Esophagus (tissue), 2 donors: ENCODE measurements around the gene OR7A10. TPM values are rescaled to one million over a fixed set of nuclear protein-coding genes. Genes with fewer than 3 reads are reported as not detected.

Experiments
- H3K27ac ChIP-seq, 2 donors: one replicate each; pipeline ENCODE4 v1.5.1; 2013; ENCODE audit warnings: low read depth in 2 of 2, mild to moderate bottlenecking in 2 of 2, inconsistent platforms in 1 of 2, low read length in 1 of 2, moderate library complexity in 1 of 2
- H3K27me3 ChIP-seq, 2 donors: one replicate each; pipeline ENCODE4 v1.6.1; 2013; ENCODE audit warnings: low read length in 2 of 2, control low read depth in 1 of 2, mild to moderate bottlenecking in 1 of 2; ENCODE audit not compliant: insufficient read depth in 2 of 2, control insufficient read depth in 1 of 2
- H3K36me3 ChIP-seq, 2 donors: one replicate each; pipeline ENCODE4 v1.6.1; 2013; ENCODE audit warnings: low read length in 1 of 2; ENCODE audit not compliant: control insufficient read depth in 2 of 2, insufficient read depth in 2 of 2
- H3K4me1 ChIP-seq, 2 donors: one replicate each; pipeline ENCODE4 v1.6.1; 2013; ENCODE audit warnings: low read length in 1 of 2; ENCODE audit not compliant: control insufficient read depth in 2 of 2, insufficient read depth in 2 of 2
- H3K4me3 ChIP-seq, 2 donors: one replicate each; pipeline ENCODE4 v1.5.1; 2013; ENCODE audit warnings: low read length in 2 of 2, mild to moderate bottlenecking in 2 of 2, low read depth in 1 of 2, moderate library complexity in 1 of 2
- H3K9me3 ChIP-seq, 2 donors: one replicate each; pipeline ENCODE4 v1.6.1; 2013; ENCODE audit warnings: mild to moderate bottlenecking in 2 of 2, low read depth in 1 of 2, low read length in 1 of 2, moderate library complexity in 1 of 2; ENCODE audit not compliant: control insufficient read depth in 2 of 2, insufficient read depth in 1 of 2
- WGBS, 2 donors: extraction: QIAGEN DNeasy Blood & Tissue Kit; methylation state at CpG; one replicate each; pipeline ENCODE4 v1.1.7; 2013; 5-methylcytosine and 5-hydroxymethylcytosine counted together
- polyA plus RNA-seq, 2 donors: library from polyadenylated mRNA; stranded (reverse); fragments of 200-250 nt; gene quantifications; one replicate each; pipeline ENCODE4 v1.2.3, GENCODE V29; 2013
- donor health status: healthy with polysubstance abuse.
- donor health status: Bipolar disorder and iron deficiency.

The OR7A10 gene
- polyA plus RNA-seq = not detected

GRCh38 chr19:14848822-14849221 is at the start of gene OR7A10:
OR7A10 (minus strand) TSS chr19:14848922; CDS start chr19:14841877, 7,045 bp downstream.
- WGBS, 2 donors = 78 to 81% methylated on average over 5 of the region's 5 CpGs
- peaks cover 0 to 2% of the 10 kb centered on the region in 2 donors for H3K27me3 ChIP-seq
- H3K4me1 ChIP-seq = no peaks in the 10 kb centered on the region
- H3K9me3 ChIP-seq = no peaks in the 10 kb centered on the region
- H3K36me3 ChIP-seq = no peaks in the 10 kb centered on the region
- H3K4me3 ChIP-seq = no peak within 1 kb of the TSS
- H3K27ac ChIP-seq = no peak within 1 kb of the TSS

GRCh38 chr19:14890643-14891379 is 42.1 kb upstream of the OR7A10 start:
- Histone ChIP-seq H3K9me3 (no peaks in the 10 kb centered on the region), H3K36me3 (no peaks in the 10 kb centered on the region), H3K4me1 (no peaks in the 10 kb centered on the region), H3K27ac (no peak overlapping the region), H3K27me3 (no peaks in the 10 kb centered on the region), H3K4me3 (no peak overlapping the region)
- WGBS, 2 donors = 53 to 63% methylated on average over 10 of the region's 10 CpGs

GRCh38 chr19:14889994-14890642 is 41.4 kb upstream of the OR7A10 start:
- no peak overlapping the region for H3K4me3 ChIP-seq
- no peak overlapping the region for H3K27ac ChIP-seq
- no peaks in the 10 kb centered on the region for H3K4me1 ChIP-seq
- no peaks in the 10 kb centered on the region for H3K27me3 ChIP-seq
- no peaks in the 10 kb centered on the region for H3K36me3 ChIP-seq
- 61 to 76% methylated on average over 3 of the region's 3 CpGs for WGBS, 2 donors
- H3K9me3 ChIP-seq = no peaks in the 10 kb centered on the region

DNA sequence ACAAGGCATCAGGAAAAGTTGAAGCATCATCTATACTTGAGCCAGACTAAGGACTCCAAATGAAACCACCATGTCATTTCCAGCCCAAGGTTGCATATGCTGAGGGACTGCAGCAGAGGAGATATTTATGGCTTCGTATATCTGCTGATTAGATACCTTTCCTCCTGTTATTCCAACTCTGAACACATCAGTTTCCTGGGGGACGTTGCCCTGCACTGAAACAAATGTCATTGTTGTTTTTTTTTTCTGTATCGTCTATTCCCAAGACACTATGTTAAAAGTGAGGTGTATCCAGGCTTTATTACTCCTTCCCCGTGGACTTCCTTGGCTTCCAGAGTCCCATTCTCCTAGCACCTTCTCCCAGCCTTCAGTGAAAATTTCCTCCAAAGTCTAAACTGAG is 37.3 kb upstream of the OR7A10 start, which contains the start of gene OR7A17:
OR7A17 (minus strand) TSS at position 101 of the 400 bp plus-strand sequence. CDS start 4,777 bp downstream, outside the sequence.
- 60 to 67% methylated on average over 4 of the region's 4 CpGs for WGBS, 2 donors
- Histone ChIP-seq H3K27ac (no peak within 1 kb of the TSS), H3K27me3 (no peaks in the 10 kb centered on the region), H3K36me3 (no peaks in the 10 kb centered on the region), H3K9me3 (no peaks in the 10 kb centered on the region), H3K4me3 (no peak within 1 kb of the TSS), H3K4me1 (no peaks in the 10 kb centered on the region)

DNA sequence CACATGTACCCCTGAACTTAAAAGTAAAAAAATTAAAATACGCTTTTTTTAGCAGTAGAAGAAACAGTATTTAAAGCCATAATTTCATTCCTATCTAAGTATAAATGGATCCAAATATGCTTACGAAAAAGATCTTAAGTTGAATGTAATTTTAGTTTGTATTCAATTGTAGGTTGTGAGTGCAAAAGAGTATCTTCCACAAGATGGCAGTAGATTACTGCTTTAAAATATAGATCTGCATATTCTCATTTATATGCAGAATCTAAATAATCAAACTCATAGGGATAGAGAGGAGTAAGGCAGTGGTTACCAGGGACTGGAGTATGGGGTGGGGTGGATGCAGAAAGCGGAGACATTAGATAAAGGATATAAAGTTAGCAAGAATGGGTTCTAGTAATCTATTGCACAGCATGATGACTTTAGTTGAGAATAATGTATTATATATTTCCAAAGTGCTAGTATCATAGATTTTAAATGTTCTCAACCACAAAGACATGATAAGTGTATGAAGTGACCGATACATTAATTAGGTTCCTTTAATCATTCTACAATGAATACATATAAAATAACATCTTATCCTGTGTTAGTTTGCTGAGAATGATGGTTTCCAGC is 23.0 kb upstream of the OR7A10 start:
- Histone ChIP-seq H3K4me1 (no peaks in the 10 kb centered on the region), H3K9me3 (no peaks in the 10 kb centered on the region), H3K27ac (no peak overlapping the region), H3K4me3 (no peak overlapping the region), H3K27me3 (no peaks in the 10 kb centered on the region), H3K36me3 (no peaks in the 10 kb centered on the region)
- 60 to 70% methylated on average over 4 of the region's 4 CpGs for WGBS, 2 donors

DNA sequence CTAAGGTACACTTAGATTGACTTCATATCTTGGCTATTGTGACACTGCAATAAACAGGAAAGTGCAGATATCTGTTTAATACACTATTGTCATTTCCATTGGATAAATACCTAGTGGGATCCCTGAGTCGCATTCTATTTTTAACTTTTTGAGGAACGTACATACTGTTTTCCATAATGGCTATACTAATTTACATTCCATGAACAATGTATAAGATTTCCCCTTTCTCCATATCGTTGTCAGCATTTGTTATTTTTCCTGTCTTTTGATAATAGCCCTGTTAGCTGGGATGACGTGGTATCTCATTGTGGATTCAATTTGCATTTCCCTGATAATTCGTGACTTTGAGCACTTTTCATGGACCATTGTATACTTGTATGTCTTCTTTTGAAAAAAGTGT is 19.8 kb upstream of the OR7A10 start:
- Histone ChIP-seq H3K4me3 (no peak overlapping the region), H3K36me3 (no peaks in the 10 kb centered on the region), H3K4me1 (no peaks in the 10 kb centered on the region), H3K27ac (no peak overlapping the region), H3K9me3 (no peaks in the 10 kb centered on the region), H3K27me3 (no peaks in the 10 kb centered on the region)
- 71 to 81% methylated on average over 5 of the region's 5 CpGs for WGBS, 2 donors

- WGBS, 2 donors = 55 to 58% methylated on average over 6 of the region's 6 CpGs
- H3K27ac ChIP-seq = no peak overlapping the region
- H3K27me3 ChIP-seq = no peaks in the 10 kb centered on the region
- no peak overlapping the region for H3K4me3 ChIP-seq
- no peaks in the 10 kb centered on the region for H3K4me1 ChIP-seq
- no peaks in the 10 kb centered on the region for H3K9me3 ChIP-seq
- no peaks in the 10 kb centered on the region for H3K36me3 ChIP-seq
These were observed 5.1 kb downstream of the OR7A10 start for GRCh38 chr19:14843578-14843977.

DNA sequence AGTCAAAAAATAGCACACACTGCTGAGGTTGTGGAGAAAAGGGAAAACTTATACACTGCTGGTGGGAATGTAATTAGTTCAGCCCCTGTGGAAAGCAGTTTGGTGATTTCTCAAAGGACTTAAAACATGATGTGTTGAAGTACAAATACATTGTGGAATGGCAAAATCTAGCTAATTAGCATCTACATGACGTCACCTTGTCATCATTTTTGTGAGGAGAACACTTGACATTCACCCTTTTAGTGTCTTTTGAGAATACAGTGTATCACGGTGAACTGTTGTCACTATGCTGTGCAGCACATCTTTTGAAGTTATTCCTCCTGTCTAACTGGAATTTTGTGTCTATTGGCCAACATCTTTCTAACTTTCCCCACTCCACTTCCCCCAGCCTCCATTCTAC is 5.6 kb downstream of the OR7A10 start:
- Histone ChIP-seq H3K4me1 (no peaks in the 10 kb centered on the region), H3K36me3 (no peaks in the 10 kb centered on the region), H3K27ac (no peak overlapping the region), H3K9me3 (no peaks in the 10 kb centered on the region), H3K27me3 (no peaks in the 10 kb centered on the region), H3K4me3 (no peak overlapping the region)
- WGBS, 2 donors = 45 to 54% methylated on average over 2 of the region's 2 CpGs

DNA sequence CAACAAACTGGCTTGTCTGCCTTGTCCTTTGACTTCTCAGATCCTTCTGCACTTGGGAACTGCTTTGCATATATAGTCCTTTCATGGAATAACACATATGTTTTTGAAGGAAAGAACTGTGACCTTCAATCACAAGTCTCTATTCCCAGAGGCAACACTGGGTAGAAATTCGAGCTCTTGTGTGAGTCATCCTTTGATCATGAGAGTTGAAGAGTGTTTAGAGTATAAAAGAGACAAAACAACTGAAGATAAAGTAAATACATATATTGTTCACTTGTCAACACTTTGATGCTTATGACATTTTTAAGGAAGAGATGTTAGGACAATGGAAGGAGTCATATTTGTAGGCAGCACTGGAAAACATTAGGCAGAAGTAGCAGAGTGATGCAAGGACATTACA is 8.5 kb downstream of the OR7A10 start:
- Histone ChIP-seq H3K4me3 (no peak overlapping the region), H3K27ac (no peak overlapping the region), H3K4me1 (no peaks in the 10 kb centered on the region), H3K9me3 (no peaks in the 10 kb centered on the region), H3K36me3 (no peaks in the 10 kb centered on the region), H3K27me3 (no peaks in the 10 kb centered on the region)
- 17 to 23% methylated on average over 1 of the region's 1 CpG for WGBS, 2 donors
